Muscle of back (tissue), 11 donors: ENCODE measurements around the gene RBM17. TPM values are rescaled to one million over a fixed set of nuclear protein-coding genes. Genes with fewer than 3 reads are reported as not detected.
"Not testable (repeated sequence)": the region's sequence is repeated elsewhere in the genome, so short reads cannot be mapped to it uniquely, and the experiment has no call there.

ENCODE experiments used
- DNase-seq, 3 donors: peaks; one replicate each; pipeline versions ENCODE4 v3.0.0 to v3.0.0-alpha.2; 2013
- polyA plus RNA-seq, 10 donors: library from polyadenylated mRNA; unstranded; fragments of 120-200 nt; gene quantifications; one replicate each; pipeline ENCODE4 v1.2.1, GENCODE V29; 2013; ENCODE audit not compliant: insufficient read length in 10 of 10

The RBM17 gene
- polyA plus RNA-seq, 10 donors = 74.9 to 126 (median 95.6) TPM

DNA sequence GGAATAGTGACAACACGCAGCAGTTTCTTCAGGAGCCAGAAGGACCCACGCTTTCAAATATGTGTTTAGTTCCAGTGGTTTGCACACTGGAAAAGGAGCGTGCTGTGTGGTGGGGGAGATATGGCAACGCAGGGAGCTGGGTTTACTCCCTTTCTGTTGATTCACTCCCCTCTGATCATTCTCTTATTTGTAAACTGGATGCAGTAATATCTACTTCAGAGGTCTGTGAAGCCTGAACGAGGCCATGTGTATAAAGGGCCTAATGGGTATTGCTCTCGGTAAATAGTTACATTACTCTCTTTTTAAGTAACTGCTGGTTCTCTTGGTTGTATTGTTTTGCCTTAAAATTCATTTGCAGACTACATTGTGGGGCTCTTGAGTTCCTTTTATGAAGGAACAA is 19.2 kb downstream of the RBM17 start:
- DNase-seq = no peak

DNA sequence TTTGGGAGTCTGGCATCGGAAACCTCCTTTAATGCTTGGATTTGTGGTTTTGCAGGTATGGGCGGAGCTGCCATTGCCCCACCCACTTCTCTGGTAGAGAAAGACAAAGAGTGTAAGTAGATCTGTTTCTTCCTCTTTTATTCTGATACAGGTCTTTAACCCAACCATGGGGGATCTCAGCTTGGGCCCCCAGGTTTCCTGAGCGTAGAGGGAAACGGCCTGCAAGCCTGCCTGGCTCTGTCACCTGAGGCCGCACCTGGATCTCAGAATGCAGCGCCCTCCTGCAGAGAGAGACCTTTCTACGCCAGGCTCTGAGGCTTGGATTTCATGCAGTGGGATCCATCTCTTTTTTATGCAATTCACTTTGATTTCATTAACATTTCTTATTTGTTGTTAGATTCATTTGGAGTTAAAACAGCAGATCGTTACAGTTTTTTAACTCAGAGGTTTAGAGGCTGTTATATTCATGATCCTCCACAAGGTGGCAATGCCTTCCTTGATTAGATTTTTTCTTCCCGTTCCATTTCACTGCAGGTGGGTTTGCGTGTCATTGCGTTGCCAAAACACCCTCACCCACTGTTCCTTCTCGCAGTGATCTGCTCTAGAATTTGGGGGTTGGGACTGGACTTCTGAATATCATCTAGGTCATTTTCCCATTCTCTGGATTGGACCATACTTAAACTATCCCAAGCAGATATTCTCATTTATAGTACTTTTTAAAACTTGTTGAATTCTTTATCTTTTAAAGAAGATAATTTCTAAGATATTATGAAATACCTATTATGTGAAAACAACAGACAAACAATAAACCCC is 20.0 kb downstream of the RBM17 start:
- DNase-seq = no peak

DNA sequence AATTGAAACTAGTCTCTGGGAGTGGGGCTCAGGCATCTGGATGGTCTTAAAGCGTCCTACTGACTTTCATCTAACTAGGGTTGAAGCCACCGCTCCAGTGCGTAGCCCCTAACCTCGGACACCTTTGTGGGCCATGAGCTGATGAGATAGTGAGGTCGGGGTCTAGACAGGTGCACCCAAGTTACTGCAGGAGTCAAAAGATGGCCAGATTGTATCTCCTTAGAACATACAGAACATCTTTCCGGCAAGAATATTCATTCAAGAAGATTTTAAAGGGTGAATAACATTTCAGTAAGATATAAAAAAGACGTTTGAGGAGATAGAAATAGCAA is 20.6 kb downstream of the RBM17 start:
- DNase-seq = no peak

DNA sequence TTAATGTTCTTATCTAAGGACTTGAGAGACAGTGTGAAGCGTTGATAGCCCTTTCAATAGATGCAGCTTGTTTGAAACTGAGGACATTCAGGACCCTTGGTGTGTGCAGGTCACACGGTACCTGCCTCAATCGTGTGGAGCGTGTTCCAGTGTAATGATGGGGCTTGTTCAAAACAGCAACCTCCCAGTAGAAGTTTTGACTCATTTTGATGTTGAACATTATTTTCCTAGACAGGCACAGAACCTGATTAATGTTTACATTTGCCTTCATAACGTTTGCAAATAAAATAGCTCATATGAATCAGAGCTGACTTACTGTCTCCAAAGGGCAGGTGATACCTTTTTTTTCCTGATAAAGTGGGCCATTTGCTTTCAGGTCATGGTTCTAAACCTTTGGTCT is 21.3 kb downstream of the RBM17 start:
- no peak for DNase-seq

DNA sequence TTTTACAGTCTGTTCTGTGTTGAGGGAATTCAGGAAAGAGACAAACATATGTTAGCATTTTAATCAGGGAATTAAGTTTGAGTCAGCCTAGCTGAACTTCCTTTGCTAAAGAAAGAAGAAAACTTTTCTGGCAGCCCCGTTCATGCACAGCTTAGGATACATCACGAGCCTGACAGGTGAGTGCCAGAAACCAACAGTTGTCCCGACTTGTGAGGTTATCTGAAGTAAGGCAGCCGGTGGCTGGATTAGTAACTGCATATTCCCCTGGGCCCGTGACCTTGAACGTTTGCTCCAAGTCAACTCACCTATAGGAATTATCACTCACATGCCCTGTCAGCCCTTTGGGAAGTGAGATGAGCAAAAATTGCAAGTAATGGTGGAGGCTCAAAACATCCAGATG is 24.1 kb downstream of the RBM17 start:
- no peak for DNase-seq

DNA sequence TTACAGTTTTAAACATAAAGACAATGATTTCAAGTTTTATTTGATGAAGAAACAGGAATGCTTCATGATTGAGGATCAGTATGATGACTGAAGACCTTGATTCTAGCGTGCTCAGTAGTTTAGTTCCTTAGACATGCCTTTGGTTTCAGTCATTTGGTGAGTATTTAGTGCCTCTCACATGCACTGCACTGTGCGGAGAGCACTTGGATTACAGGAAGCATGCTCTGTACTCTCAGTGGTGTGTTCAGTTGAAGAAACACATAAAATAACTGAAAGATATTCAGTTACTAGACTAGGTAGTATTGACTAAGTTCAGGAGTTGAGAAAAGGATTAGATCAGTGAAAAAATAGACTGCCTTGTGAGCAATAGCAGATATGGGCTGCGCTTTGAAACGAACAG is 25.5 kb downstream of the RBM17 start:
- DNase-seq = no peak

DNA sequence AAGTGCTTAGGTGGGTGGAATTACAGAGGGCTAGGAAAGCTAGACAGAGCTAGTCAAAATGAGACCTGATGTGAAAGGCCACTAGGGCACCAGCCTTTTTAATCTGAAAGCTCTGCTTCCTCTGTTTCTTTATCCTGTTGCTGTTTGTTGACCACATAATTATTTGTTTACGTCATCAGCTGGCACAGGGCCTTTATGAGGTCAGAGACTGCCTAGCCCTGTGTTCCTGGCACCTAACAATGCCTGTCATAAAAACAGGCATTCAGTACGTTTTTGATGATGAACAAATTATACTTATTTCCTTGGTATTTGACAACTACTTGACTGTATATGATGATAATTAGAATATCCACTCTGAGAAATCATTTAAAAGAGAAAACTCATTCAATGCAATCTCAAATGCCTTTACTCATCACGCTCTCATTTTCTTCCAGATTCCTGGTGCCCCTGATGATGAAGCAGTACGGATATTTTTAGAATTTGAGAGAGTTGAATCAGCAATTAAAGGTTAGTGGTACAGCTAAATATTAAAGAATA is 26.0 kb downstream of the RBM17 start:
- no peak for DNase-seq

DNA sequence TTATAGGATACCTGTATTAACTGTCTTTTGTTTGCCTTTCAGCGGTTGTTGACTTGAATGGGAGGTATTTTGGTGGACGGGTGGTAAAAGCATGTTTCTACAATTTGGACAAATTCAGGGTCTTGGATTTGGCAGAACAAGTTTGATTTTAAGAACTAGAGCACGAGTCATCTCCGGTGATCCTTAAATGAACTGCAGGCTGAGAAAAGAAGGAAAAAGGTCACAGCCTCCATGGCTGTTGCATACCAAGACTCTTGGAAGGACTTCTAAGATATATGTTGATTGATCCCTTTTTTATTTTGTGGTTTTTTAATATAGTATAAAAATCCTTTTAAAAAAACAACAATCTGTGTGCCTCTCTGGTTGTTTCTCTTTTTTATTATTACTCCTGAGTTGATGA is 26.6 kb downstream of the RBM17 start:
- DNase-seq = no peak

DNA sequence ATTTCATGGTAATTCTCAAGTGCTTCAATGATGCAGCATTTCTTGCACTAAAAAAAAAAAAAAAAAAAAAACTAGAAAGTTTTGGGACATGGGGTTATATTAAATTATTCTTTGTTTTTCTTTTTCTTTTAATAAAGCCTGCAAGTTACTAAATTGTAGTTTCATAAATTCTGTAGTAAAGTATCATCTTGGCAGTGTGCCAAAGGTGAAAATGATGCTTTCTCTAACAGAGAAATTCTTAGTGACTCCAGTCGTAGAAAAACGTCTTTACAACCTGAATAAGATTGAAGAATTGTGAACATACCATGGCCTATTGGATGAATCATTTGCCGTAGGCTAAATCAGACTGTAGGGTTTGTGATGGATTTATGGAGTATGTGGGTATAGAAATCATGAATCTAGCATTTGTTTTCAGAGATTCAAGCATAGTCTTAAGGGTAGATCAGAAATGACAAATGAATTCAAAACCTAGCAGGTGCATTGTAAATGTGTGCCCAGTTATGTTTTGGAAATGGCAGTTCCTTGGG is 27.1 kb downstream of the RBM17 start:
- DNase-seq = no peak

DNA sequence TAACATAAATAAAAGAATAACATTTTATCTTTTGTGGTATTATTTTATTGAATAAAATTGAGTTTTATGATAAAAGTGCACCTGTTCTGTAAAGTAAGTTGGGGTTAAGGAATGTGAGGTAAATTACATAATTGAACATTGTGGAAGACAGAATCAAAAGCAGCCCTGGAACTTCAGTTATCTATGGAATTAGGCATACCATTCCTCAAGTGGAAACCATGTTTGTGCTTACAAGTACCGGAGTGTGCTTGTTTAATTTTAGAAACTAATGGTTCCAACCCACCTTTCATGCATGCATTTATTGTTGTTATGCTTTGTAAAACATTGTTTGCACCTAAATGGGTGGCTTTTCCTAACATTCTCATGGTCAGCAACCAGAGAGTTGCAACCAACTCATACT is 28.0 kb downstream of the RBM17 start:
- no peak for DNase-seq

DNA sequence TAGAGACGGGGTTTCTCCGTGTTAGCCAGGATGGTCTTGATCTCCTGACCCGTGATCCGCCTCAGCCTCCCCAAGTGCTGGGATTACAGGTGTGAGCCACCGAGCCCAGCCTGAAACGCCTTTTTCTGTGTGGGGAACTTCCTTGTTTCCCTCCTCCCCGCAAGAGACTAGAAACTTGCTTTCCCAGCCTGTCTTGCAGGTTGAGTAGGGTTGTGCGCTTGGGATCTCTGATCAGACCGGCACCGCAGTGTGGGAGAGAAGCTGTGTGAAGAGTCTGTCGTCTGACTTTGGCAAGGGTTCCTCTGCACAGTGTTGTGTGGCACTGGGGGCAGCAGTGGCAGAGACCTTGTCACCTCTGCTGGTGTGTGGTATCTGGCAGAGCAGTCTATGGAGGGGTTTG is 28.9 kb downstream of the RBM17 start:
- no peak for DNase-seq

DNA sequence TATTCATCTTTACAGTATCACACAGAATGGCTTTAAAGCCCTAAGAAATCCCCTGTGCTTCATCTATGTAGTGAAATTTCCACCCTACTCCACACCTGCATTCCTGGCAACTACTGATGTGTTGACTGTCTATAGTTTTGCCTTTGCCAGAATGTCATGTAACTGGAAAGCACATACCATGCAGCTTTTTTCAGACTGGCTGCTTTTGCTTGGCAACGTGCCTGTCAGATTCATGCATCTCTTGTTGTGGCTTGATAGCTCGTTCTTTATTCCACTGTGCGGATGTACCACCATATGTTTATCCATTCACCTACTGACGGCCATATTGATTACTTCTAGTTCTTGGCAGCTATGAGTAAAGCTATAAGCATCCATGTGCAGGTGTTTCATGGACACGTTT is 30.6 kb downstream of the RBM17 start:
- peak in 1 of 3 donors; percentile 20 for DNase-seq

DNA sequence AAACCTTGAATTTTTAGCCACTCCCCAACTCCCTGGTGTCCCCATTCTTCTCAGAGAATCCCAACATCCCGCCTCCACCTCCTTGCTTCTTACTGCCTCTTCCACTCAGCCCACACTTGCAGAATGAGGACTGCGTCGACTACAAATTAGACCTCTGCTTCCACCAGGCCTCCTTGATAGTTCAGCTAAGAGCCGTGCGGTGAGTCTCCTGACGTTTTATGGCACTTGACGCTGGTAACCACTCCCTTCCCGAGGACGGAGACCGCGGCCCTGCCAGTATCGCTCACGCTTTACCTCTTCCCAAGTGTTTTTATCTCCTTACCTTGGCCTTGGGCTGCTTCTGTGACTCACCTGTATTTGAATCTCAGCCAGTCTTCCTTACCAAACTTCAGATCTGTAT is 31.1 kb downstream of the RBM17 start:
- peak in 1 of 3 donors; percentile 11 for DNase-seq

DNA sequence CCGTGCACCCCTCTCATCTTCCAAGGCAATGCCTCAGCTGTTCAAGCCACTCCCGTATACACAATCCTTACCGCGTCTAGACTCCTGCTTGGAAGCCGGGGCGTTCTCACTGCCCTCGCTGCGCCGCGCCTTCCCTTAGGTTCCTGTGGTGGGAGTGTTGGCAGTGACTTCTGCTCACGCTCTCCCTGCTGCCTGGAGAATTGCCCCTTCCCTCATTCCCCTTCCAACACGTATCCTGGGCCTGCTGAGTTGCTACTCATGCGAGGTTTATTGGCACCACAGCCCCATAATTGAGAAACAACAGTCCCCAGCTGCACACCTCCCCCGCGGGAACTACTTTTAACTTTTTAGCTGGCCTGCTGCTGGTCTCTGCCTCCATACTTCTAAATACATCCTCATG is 31.9 kb downstream of the RBM17 start:
- peak in 1 of 3 donors; percentile 31 for DNase-seq

DNA sequence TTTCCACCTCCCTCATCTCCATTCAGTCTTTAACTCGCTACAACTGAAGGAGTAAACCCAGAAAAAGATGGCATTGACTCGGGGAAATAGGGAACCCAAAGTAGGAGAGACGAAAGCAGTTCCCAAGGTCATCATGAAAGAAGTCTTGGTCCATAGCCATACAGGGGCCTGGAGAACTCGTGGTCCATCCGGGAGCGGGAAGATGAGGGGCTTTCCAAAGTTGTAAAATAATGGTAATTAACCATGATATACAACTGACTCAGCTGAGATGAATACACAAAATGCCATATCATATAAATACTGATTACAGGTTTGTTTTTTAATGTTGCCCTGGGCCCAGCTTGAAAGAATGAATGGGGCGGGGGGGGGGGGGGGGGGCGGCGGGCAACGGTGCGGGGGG is 32.3 kb downstream of the RBM17 start:
- DNase-seq = no peak

DNA sequence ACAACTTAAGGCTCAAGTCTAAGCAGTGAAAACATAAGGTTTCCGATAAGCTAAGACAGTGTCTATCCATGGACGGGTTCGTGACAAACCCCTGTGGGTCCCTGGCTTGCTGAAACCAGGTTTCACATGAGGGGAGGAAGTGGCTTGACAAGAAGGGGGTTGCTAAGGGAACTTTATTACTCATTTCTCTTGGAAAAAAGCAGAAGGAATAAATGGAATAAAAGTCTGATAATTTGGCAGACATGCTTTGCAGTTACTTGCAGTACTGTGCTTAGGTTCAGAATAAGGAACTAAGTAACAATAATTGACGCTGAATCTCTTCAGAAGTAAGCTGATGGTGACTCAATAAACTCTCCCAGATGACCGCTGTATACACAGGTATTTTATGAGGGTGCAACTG is 34.7 kb downstream of the RBM17 start:
- no peak for DNase-seq

DNA sequence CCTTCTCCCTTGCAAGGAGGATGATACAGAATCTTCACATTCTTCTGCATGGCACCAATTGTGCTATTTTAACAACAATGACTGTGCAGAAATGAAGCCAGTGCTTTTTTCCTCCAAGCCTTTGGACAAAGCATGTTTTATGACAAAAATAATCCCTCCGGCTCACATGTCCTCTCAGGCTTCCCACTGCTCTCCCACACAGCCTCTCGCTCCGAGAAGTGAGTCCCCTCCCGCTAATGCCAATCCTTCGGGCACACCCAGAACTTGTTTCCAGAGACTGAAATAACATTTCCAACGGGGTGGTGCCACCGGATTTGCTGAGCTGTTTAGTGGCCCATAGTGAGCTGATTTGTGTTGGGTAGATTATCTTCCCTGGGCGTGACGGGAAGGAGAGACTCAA is 35.8 kb downstream of the RBM17 start:
- DNase-seq = peak in 1 of 3 donors; percentile 18

DNA sequence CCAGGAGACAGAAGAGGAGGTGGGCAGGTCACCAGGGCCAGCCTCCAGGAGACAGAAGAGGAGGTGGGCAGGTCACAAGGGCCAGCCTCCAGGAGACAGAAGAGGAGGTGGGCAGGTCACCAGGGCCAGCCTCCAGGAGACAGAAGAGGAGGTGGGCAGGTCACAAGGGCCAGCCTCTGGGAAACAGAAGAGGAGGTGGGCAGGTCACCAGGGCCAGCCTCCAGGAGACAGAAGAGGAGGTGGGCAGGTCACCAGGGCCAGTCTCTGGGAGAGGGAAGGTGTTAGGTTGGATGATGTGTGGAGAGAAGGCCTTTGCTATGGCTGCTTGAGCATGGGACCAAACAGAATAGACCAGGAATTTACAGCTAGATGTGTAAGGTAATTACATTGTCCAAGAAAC is 38.6 kb downstream of the RBM17 start:
- DNase-seq = not testable (repeated sequence)

DNA sequence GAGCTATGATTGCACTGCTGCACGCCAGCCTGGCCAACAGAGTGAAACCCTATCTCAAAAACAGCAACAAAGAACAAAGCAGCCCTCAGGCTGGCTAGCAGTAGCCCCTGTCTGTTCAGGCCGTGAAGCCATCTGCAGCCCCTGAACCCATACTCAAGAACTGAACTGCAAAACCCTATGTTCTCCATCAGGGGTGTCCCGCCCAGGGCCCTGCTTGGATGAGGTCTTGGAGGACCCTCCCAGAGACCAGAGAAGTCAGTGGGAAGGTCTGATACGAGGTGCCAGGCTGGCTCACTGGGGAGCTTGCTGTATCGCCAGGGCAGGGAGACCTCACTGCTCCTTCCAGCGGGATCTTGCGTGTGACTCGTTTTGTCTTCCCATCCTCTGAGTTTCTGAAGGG is 39.3 kb downstream of the RBM17 start:
- no peak for DNase-seq

DNA sequence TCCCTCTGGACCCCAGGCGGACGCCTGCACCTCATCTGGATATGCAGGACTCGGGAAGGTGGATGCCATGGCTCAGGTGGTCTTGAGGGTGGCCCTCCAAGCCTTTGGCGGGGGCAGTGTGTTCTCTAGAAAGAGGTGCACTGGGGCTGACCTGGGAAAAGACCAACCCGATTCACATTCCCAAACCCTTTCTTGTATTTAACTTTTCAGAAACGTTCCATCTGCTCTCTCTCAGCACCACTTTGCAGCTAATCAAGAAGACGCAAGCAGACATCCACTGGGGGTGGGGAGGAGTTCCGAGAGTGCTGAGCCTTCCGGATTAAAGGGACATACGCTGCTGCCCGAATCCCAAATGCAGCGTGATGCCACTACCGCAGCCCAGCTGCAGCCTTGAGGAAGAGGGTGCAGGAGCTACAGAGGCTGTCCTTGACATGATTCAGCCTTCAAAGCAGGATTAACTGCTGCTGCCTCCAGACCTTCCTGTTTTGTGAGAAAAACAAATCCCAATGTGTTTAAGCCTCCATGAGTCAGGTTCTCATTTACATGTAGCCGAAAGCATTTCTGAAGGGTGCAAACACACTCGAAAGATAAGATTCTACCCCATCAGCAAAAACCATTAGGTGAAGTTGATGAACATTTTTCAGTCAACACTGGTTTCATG is 39.9 kb downstream of the RBM17 start:
- DNase-seq = peak in 1 of 3 donors; percentile 30

DNA sequence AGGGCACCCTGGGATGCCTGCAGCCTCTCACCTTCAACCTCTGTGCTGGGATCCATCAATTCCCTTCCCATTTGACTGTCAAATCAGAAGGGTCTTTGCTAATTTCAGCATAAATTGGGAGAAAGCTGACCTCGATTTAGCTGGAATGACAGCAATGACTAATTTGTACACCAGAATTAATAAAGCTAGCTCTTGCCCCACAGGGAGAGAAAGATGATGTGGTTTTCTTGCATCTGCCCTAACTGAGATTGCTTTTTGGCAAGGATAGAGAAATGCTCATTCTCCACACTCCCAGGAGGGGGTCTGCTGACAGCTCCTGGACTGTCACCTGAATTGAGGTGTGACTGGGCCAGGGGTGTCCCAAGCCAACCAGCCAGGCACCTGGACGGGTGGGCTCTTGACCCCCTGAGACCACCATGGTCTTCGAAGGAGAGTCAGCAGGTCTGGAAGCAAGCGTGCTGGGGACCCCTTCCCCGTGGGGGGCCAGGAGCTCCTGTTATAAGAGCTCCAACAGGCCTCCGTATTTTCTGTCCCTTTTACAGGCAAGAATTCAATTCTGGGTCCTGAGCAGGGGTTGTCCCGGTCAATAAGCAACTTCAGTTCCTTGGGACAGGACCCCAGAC is 42.1 kb downstream of the RBM17 start:
- DNase-seq = no peak

DNA sequence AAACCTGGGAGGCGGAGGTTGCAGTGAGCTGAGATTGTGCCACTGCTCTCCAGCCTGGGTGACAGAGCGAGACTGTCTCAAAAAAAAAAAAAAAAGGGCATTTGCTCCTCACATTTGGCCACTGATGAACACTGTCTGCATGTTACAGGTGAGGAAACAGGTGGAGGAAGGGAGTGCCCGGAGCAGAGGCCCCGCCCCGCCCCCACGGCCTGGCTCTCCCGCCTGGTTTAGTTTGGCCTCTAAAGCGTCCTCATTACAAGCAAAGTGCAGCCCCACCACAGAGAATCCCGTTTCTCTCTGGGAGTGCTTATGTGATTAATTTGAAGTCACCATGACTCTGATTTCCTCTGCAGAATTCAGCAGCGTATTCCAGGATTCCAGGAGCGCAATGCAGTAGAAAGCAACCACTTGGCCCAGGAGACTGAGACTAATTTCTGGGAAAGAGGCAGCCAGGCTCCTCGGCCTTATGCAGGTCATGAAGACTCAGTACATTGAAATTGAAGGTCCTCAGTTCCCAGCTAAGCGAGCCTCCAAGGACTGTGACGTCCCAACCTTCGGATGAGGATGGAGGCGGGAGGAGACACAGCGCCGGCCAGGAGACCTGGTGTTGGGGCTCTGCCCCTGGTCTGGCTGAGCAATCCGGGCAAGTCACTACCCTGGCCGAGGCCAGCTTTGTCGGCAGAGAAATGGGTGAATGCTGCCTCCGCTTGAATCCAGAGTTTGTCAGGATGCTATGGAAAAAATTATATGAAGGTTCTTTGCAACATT is 44.7 kb downstream of the RBM17 start:
- peak in 1 of 3 donors; percentile 11 for DNase-seq
